WTC11 (cell line): ENCODE measurements around the gene PBX4. TPM values are rescaled to one million over a fixed set of nuclear protein-coding genes. Genes with fewer than 3 reads are reported as not detected.

ENCODE experiments used
- ATAC-seq: fragments of 200-7000 bp; cut with Tn5 transposase; 2 replicates; pipeline ENCODE4 v1.10.0; 2021; ENCODE audit warnings: mild to moderate bottlenecking, moderate library complexity
- CTCF ChIA-PET: fragments of 300-600 bp; sonication (Branson Sonifier 250); formaldehyde crosslinking; loops from one replicate; lab custom pipeline; 2021; ENCODE audit warnings: antibody characterized with exemption; lab: Charles Lee
- POLR2A ChIA-PET: fragments of 350-600 bp; sonication (Branson Sonifier 250); formaldehyde crosslinking; loops from one replicate; lab custom pipeline; 2021; ENCODE audit warnings: antibody characterized with exemption; lab: Charles Lee
- DNase-seq: peaks from one replicate; pipeline ENCODE4 v3.0.0; 2021; ENCODE audit warnings: low spot score
- H3K27ac Mint-ChIP-seq: 2 replicates; pipeline ENCODE4 v1.8.0; 2021; ENCODE audit warnings: mixed read lengths
- H3K27me3 Mint-ChIP-seq: 2 replicates; pipeline ENCODE4 v1.8.0; 2021; ENCODE audit warnings: low read depth, mild to moderate bottlenecking, moderate library complexity, mixed read lengths
- H3K36me3 Mint-ChIP-seq: 2 replicates; pipeline ENCODE4 v1.8.0; 2021; ENCODE audit warnings: mixed read lengths
- H3K4me1 Mint-ChIP-seq: 2 replicates; pipeline ENCODE4 v1.8.0; 2022; ENCODE audit warnings: mixed read lengths
- H3K4me3 Mint-ChIP-seq: 2 replicates; pipeline ENCODE4 v1.8.0; 2021; ENCODE audit warnings: mild to moderate bottlenecking, moderate library complexity, mixed read lengths
- H3K9me3 Mint-ChIP-seq: 2 replicates; pipeline ENCODE4 v1.8.0; 2021; ENCODE audit warnings: mixed read lengths
- AR ChIP-seq: fragments of 250-450 bp; sonication (Bioruptor Pico); IDR thresholded peaks from 2 replicates; pipeline ENCODE4 v1.9.0; 2021; ENCODE audit warnings: mild to moderate bottlenecking
- CTCF ChIP-seq: fragments of 200-600 bp; IDR thresholded peaks from 2 replicates; pipeline ENCODE4 v1.8.0; 2022; ENCODE audit warnings: antibody characterized with exemption
- FOXJ3 ChIP-seq: sonication (generic); formaldehyde crosslinking; IDR thresholded peaks from 2 replicates; pipeline ENCODE4 v1.9.0; 2021; ENCODE audit warnings: missing genetic modification reagents, mild to moderate bottlenecking, borderline replicate concordance
- HMGA2 ChIP-seq: fragments of 250-450 bp; sonication (Bioruptor Pico); IDR thresholded peaks from 2 replicates; pipeline ENCODE4 v1.4.0; 2021; ENCODE audit warnings: mild to moderate bottlenecking, moderate library complexity
- MXD4 ChIP-seq: fragments of 250-450 bp; sonication (Bioruptor Pico); IDR thresholded peaks from 2 replicates; pipeline ENCODE4 v1.8.0; 2021; ENCODE audit warnings: mild to moderate bottlenecking, moderate library complexity, borderline replicate concordance
- NFATC4 ChIP-seq: fragments of 250-450 bp; sonication (Bioruptor Pico); IDR thresholded peaks from 2 replicates; pipeline ENCODE4 v1.9.0; 2021; ENCODE audit warnings: mild to moderate bottlenecking
- PRRX2 ChIP-seq: fragments of 250-450 bp; sonication (Bioruptor Pico); IDR thresholded peaks from 2 replicates; pipeline ENCODE4 v1.8.0; 2021; ENCODE audit warnings: mild to moderate bottlenecking
- SMAD3 ChIP-seq: sonication (generic); formaldehyde crosslinking; IDR thresholded peaks from 2 replicates; pipeline ENCODE4 v1.8.0; 2022; ENCODE audit warnings: missing genetic modification reagents, mild to moderate bottlenecking, borderline replicate concordance
- TCF7 ChIP-seq: sonication (generic); formaldehyde crosslinking; IDR thresholded peaks from 2 replicates; pipeline ENCODE4 v1.8.0; 2022; ENCODE audit warnings: mild to moderate bottlenecking, low read depth, missing genetic modification reagents, moderate library complexity
- TP53 ChIP-seq: sonication (generic); formaldehyde crosslinking; IDR thresholded peaks from 2 replicates; pipeline ENCODE4 v1.8.1; 2023; ENCODE audit warnings: mild to moderate bottlenecking, missing genetic modification reagents
- ZNF396 ChIP-seq: fragments of 250-450 bp; sonication (Bioruptor Pico); IDR thresholded peaks from 2 replicates; pipeline ENCODE4 v1.8.0; 2021; ENCODE audit warnings: mild to moderate bottlenecking, moderate library complexity, borderline replicate concordance
- total RNA-seq: library from RNA; stranded (reverse); gene quantifications from 3 replicates; pipeline ENCODE4 v1.2.3, GENCODE V29; 2021
- TF ChIP-seq, protein P1 (sequence below): sonication (generic); formaldehyde crosslinking; IDR thresholded peaks from 2 replicates; pipeline ENCODE4 v1.8.0; 2023; ENCODE audit warnings: missing genetic modification reagents
- TF ChIP-seq, protein P2 (sequence below): sonication (generic); formaldehyde crosslinking; IDR thresholded peaks from 2 replicates; pipeline ENCODE4 v1.8.0; 2023; ENCODE audit warnings: missing genetic modification reagents, mild to moderate bottlenecking, borderline replicate concordance
- TF ChIP-seq, protein P3 (sequence below): fragments of 250-450 bp; sonication (Bioruptor Pico); IDR thresholded peaks from 2 replicates; pipeline ENCODE4 v1.9.0; 2021; ENCODE audit warnings: mild to moderate bottlenecking
- TF ChIP-seq, protein P4 (sequence below): sonication (generic); formaldehyde crosslinking; IDR thresholded peaks from 2 replicates; pipeline ENCODE4 v1.8.0; 2022; ENCODE audit warnings: missing genetic modification reagents
- TF ChIP-seq, protein P5 (sequence below): sonication (generic); formaldehyde crosslinking; IDR thresholded peaks from 2 replicates; pipeline ENCODE4 v1.8.1; 2022; ENCODE audit warnings: low read depth, missing genetic modification reagents, borderline replicate concordance

The PBX4 gene
- total RNA-seq, 1 experiment from 2014 or later, result 3.2 TPM

GRCh38 chr19:19545707-19546106 is 72.8 kb downstream of the PBX4 start:
- POLR2A ChIA-PET, result no interaction called here
- DNase-seq, result peak; percentile 8

GRCh38 chr19:19544954-19545591 is 73.4 kb downstream of the PBX4 start:
- Mint-ChIP-seq H3K27me3 (peaks cover 5% of the 10 kb centered on the region), H3K9me3 (no peaks in the 10 kb centered on the region), H3K36me3 (no peaks in the 10 kb centered on the region), H3K27ac (no peak overlapping the region), H3K4me3 (no peak overlapping the region), H3K4me1 (no peaks in the 10 kb centered on the region; the same call in 1 of the 2 replicates)
- ChIA-PET POLR2A (no interaction called here), CTCF (interaction anchor here (3.2 kb wide), 1 partner anchor 9 kb away, joined by 23 read pairs; no protein-coding TSS in a partner anchor)
- ATAC-seq (no peak), DNase-seq (no peak)
- TF ChIP-seq, protein P1, sequence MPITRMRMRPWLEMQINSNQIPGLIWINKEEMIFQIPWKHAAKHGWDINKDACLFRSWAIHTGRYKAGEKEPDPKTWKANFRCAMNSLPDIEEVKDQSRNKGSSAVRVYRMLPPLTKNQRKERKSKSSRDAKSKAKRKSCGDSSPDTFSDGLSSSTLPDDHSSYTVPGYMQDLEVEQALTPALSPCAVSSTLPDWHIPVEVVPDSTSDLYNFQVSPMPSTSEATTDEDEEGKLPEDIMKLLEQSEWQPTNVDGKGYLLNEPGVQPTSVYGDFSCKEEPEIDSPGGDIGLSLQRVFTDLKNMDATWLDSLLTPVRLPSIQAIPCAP (CRISPR knock-in tag), result no peak
- TF ChIP-seq HMGA2 (CRISPR knock-in tag), result no peak
- TF ChIP-seq MXD4, result no peak
- TF ChIP-seq, protein P2, sequence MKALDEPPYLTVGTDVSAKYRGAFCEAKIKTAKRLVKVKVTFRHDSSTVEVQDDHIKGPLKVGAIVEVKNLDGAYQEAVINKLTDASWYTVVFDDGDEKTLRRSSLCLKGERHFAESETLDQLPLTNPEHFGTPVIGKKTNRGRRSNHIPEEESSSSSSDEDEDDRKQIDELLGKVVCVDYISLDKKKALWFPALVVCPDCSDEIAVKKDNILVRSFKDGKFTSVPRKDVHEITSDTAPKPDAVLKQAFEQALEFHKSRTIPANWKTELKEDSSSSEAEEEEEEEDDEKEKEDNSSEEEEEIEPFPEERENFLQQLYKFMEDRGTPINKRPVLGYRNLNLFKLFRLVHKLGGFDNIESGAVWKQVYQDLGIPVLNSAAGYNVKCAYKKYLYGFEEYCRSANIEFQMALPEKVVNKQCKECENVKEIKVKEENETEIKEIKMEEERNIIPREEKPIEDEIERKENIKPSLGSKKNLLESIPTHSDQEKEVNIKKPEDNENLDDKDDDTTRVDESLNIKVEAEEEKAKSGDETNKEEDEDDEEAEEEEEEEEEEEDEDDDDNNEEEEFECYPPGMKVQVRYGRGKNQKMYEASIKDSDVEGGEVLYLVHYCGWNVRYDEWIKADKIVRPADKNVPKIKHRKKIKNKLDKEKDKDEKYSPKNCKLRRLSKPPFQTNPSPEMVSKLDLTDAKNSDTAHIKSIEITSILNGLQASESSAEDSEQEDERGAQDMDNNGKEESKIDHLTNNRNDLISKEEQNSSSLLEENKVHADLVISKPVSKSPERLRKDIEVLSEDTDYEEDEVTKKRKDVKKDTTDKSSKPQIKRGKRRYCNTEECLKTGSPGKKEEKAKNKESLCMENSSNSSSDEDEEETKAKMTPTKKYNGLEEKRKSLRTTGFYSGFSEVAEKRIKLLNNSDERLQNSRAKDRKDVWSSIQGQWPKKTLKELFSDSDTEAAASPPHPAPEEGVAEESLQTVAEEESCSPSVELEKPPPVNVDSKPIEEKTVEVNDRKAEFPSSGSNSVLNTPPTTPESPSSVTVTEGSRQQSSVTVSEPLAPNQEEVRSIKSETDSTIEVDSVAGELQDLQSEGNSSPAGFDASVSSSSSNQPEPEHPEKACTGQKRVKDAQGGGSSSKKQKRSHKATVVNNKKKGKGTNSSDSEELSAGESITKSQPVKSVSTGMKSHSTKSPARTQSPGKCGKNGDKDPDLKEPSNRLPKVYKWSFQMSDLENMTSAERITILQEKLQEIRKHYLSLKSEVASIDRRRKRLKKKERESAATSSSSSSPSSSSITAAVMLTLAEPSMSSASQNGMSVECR (CRISPR knock-in tag), result no peak
- no peak for TF ChIP-seq AR (CRISPR knock-in tag)

More at GRCh38 chr19:19545707-19546106, 72.8 kb downstream of the PBX4 start:
- no peaks in the 10 kb centered on the region for H3K36me3 Mint-ChIP-seq
- H3K27me3 Mint-ChIP-seq, result peaks cover 2% of the 10 kb centered on the region
- no peaks in the 10 kb centered on the region for H3K9me3 Mint-ChIP-seq
- no peak for ATAC-seq
- no peaks in the 10 kb centered on the region for H3K4me1 Mint-ChIP-seq
- CTCF ChIA-PET, result interaction anchor here (1.3 to 2.8 kb wide), 2 partner anchors 9 to 14 kb away, joined by 7 to 9 read pairs; no protein-coding TSS in a partner anchor
- no peak overlapping the region for H3K4me3 Mint-ChIP-seq
- no peak overlapping the region for H3K27ac Mint-ChIP-seq
- TF ChIP-seq MXD4 (no peak), CTCF (no peak), TP53 (CRISPR knock-in tag) (no peak), TCF7 (CRISPR knock-in tag) (no peak), FOXJ3 (CRISPR knock-in tag) (no peak), ZNF396 (no peak), SMAD3 (CRISPR knock-in tag) (no peak), NFATC4 (CRISPR knock-in tag) (no peak), HMGA2 (CRISPR knock-in tag) (no peak), PRRX2 (CRISPR knock-in tag) (no peak)
- TF ChIP-seq, protein P3, sequence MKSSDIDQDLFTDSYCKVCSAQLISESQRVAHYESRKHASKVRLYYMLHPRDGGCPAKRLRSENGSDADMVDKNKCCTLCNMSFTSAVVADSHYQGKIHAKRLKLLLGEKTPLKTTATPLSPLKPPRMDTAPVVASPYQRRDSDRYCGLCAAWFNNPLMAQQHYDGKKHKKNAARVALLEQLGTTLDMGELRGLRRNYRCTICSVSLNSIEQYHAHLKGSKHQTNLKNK (CRISPR knock-in tag), result no peak
- TF ChIP-seq, protein P4, sequence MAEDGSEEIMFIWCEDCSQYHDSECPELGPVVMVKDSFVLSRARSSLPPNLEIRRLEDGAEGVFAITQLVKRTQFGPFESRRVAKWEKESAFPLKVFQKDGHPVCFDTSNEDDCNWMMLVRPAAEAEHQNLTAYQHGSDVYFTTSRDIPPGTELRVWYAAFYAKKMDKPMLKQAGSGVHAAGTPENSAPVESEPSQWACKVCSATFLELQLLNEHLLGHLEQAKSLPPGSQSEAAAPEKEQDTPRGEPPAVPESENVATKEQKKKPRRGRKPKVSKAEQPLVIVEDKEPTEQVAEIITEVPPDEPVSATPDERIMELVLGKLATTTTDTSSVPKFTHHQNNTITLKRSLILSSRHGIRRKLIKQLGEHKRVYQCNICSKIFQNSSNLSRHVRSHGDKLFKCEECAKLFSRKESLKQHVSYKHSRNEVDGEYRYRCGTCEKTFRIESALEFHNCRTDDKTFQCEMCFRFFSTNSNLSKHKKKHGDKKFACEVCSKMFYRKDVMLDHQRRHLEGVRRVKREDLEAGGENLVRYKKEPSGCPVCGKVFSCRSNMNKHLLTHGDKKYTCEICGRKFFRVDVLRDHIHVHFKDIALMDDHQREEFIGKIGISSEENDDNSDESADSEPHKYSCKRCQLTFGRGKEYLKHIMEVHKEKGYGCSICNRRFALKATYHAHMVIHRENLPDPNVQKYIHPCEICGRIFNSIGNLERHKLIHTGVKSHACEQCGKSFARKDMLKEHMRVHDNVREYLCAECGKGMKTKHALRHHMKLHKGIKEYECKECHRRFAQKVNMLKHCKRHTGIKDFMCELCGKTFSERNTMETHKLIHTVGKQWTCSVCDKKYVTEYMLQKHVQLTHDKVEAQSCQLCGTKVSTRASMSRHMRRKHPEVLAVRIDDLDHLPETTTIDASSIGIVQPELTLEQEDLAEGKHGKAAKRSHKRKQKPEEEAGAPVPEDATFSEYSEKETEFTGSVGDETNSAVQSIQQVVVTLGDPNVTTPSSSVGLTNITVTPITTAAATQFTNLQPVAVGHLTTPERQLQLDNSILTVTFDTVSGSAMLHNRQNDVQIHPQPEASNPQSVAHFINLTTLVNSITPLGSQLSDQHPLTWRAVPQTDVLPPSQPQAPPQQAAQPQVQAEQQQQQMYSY (CRISPR knock-in tag), result no peak
- TF ChIP-seq, protein P5, sequence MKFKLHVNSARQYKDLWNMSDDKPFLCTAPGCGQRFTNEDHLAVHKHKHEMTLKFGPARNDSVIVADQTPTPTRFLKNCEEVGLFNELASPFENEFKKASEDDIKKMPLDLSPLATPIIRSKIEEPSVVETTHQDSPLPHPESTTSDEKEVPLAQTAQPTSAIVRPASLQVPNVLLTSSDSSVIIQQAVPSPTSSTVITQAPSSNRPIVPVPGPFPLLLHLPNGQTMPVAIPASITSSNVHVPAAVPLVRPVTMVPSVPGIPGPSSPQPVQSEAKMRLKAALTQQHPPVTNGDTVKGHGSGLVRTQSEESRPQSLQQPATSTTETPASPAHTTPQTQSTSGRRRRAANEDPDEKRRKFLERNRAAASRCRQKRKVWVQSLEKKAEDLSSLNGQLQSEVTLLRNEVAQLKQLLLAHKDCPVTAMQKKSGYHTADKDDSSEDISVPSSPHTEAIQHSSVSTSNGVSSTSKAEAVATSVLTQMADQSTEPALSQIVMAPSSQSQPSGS (CRISPR knock-in tag), result no peak
